HG02798 (cell line): ENCODE data around the gene CBARP.

Experiments
- ATAC-seq: cut with Tn5 transposase; IDR thresholded peaks from one replicate; pipeline ENCODE4 v1.9.1; 2021; ENCODE audit warnings: mild to moderate bottlenecking; ENCODE audit not compliant: unreplicated experiment, poor library complexity

The CBARP gene

GRCh38 chr19:1266129-1266915 is 28.5 kb upstream of the CBARP start:
- ATAC-seq, result peak; percentile 40

- ATAC-seq, result no peak
These were observed 27.9 kb upstream of the CBARP start for GRCh38 chr19:1265615-1266128.

DNA sequence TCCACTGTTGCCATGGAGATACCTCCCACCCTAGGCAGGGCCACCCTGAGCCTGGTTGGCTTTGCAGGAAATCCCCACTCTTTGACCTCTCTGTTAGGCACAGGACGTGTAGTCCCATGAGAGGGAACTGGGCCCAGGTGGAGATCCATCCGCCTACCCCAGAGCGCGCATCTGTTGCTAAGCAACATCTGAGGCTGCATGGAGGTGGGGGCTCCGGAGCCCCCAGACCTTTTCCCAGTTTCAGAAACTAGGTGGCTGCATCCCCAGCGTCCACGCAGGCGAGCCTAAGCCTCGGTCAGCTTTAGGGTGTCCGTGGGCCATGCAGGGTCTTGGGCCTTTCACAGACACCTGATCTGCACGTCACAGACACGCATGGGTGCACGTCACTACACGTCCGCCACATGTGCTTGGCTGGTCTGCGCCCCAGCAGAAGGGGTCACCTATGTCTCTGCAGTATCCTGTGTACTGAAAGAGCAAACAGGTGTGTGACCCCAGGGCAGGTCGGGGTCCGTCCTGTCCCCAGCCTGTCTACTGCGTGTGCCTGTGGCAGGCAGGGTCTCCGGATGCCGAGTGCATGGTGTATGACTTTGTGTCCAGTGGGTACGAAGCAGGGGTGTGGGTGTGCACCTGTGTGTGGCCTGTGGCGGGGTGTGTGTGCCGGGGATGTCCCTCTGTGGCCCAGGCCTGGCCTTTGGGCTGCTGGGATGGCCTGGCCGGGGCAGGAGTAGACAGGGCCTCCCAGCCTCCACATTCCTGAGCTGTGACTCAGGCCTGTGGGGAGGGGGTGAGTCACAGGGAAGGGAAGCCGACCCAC is 27.2 kb upstream of the CBARP start:
- ATAC-seq, result no peak

GRCh38 chr19:1263188-1263587 is 25.4 kb upstream of the CBARP start:
- no peak for ATAC-seq

DNA sequence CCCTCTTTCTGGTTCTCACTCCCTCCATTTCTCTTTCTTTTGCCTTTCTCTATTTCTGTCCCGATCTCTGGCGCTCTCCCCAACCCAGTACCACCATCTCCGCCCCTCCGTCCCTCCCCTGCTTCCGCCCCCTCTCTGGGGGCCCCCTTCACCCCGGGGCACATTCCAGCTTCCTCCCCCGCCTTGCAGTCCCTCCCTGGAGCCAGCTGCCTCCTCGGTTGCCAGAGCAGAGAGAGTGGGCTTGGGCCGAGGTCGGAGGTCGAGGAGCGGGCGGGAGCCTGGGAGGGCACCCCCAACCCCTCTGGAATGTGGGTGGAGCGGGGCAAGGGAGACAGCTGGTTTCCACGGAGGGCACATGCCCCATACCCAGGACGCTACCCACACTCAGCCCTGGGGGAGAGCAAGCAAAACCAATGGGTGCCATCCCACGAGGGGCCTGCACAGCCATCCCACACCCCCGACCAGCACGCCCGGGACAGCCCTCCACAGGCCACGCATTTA is 24.9 kb upstream of the CBARP start:
- no peak for ATAC-seq

DNA sequence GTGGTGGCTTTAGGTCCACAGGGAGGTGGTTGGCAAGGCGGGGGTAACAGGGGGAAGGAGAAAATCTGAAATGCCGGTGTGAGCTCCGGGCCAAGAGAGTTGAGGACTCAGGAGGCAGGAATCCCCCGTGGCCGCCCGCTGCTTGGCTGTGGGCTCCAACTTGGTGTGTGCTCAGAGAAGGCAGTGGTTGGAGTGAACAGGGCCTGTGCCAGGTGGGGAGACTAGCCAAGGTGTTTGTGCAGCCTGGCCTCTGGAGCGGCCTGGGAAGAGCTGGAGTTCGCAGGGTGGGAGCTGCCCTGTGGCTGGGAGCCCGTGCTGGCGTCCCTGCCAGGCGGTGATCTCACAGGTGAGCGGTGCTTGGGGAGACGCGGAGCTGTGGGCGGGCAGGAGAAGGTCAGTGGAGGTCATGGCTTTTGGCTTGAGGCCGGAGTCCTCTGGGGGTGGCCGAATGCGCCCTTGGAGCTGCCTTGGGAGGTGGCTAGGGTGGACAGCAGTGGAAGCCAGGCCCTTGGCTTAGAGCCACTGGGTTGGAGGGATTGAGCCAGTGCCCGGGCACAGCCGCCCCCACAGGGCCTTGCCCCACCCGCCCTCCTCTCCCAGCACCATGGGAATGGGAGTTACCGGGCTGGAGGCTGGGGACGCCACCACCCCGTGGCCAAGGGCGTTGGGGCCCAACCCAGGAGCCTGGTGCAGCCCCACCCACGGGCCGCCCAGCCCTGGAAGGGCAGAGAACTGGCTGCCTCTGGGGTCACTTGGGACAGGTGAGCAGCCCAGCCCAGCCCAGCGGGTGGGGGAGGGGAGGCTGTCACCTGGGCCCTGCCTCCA is 24.2 kb upstream of the CBARP start:
- ATAC-seq, result no peak

GRCh38 chr19:1261538-1261797 is 23.7 kb upstream of the CBARP start:
- no peak for ATAC-seq

DNA sequence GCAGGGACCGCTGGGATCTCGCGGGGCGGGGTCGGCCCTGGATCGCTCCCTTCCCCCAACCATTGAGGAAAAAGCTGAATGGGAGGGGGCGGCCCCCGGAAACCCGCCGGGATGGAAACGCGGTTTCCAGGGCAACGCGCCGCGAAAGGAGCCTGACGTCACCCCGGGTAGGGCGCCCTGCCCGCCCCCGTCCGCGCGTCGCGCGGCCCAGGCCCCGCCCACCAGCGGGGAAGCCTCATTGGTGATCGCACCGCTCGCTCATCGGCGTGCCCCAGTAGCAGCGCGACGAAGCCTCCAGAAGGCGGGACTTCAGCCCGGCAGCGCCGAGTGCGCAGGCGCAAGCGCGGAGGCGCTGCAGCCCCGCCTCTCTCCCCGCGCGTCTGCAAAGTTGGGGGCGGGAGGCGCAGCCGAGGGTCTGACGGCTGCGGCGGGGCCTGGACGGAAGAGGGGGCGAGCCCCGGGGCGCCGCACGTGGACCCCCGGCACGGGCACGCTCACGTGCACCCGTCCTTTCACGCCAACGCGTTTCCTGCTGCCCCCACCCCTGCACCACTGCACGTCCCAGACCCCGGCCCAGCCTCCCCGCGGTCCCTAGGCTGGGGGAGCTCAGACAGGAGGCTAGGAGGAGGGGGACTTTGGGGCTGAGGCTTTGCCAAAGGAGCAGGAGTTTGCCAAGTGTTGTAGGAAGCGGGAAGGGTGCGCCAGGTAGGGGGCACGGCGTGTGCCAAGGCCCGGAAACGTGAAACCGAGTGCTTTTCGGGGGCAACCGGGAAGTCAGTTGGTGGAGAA is 23.1 kb upstream of the CBARP start:
- peak; percentile 78 for ATAC-seq

DNA sequence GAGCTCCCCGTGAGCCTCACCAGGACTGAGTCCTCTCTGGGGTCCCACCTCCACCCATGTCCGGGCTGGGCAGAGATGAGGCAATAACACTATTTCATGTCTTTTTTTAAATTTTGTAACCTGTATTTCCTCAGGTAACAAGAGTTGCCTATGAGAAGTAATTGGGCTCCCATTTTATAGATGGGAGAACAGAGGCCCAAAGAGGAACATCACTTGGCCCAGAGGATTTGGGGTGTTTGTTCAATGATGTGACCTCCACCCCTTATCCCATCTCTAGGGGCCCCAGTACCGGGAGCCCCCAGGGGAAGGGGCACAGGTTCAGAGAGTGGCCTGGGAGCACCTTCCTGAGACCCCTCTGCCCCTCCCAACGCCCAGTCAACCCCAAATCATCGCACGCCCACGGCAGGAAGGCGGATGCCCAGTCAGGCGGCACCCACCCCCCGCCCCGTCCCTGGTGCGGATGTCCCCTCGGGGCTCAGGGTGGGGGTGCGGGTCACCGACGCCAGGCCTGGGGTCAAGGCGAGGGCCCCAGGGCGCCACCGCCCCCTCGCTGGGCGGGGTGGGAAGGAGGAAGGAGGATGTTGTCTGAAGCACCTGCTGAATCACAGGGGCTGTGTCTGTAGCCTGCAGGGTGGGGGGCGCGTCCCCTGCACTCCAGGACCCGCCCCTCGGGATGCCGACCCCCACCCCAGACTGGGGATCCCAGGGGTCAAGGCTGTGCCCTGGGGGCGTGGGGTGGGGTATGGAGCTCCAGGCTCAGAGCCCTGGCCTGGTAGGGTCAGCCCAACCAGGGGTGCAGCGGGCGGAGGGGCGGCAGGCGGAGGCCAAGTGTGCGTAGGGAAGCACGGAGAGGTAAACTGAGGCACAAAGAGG is 22.3 kb upstream of the CBARP start:
- ATAC-seq, result peak; percentile 2

- ATAC-seq, result peak; percentile 31
These were observed 21.5 kb upstream of the CBARP start for GRCh38 chr19:1259206-1259875.

DNA sequence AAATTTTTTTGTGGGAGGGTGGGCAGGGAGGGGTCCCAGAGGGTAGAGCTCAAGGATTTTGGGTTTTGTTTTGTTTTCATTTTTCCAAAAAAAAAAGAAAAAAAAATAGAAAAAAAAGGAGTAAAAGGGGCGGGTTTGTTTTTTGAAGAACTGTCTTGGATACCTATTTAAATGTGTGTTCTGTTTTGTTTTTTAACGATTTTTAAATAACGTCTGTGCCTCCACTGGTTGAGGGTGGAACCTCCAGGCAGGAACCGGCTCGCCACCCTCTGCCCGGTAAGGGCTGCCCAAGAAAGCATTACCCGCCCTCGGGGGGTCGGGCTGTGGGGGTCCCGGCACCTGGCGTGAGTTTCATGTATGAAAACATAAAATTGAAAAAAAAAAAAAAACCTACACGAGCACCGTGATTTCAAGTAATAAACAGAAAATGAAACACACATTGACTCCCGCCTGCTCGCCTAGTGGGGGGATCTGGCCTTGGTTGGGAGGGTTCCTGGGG is 21.0 kb upstream of the CBARP start:
- no peak for ATAC-seq

- ATAC-seq, result no peak
These were observed 20.3 kb upstream of the CBARP start for GRCh38 chr19:1258163-1258492.

DNA sequence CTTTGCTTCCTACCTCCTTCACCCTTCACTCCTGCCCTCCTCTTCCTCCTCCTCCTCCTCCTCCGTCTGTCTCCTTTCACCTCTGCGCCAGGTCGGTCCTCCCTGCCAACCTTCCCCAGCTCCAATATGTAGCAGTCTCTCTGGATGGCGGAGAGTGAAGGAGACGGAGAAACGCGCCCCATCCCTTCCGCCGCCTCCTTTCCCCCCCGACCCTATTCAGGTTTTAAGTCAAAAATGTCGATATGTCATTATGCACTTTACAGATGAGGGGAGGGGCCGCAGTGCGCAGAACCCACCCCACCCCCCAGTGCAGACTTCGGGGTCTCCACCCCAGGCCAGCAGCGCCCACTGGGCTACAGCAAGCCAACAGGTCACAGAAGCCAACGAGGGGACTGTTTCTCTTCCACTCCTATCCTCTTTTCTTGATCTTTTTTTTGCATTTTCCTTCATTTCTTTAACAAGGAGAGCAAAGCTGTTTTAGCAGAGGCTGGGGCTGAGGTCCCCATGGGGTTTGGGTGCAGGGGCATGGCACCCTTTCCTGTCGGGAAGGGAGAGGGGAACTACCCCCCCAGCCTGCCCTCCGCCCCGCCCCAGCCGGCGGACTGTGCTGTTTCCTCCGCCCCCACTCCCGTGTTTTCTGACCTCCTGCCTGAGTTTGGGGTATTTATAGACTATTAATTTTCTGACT is 19.8 kb upstream of the CBARP start:
- ATAC-seq, result no peak

- no peak for ATAC-seq
These were observed 19.1 kb upstream of the CBARP start for GRCh38 chr19:1256646-1257474.

DNA sequence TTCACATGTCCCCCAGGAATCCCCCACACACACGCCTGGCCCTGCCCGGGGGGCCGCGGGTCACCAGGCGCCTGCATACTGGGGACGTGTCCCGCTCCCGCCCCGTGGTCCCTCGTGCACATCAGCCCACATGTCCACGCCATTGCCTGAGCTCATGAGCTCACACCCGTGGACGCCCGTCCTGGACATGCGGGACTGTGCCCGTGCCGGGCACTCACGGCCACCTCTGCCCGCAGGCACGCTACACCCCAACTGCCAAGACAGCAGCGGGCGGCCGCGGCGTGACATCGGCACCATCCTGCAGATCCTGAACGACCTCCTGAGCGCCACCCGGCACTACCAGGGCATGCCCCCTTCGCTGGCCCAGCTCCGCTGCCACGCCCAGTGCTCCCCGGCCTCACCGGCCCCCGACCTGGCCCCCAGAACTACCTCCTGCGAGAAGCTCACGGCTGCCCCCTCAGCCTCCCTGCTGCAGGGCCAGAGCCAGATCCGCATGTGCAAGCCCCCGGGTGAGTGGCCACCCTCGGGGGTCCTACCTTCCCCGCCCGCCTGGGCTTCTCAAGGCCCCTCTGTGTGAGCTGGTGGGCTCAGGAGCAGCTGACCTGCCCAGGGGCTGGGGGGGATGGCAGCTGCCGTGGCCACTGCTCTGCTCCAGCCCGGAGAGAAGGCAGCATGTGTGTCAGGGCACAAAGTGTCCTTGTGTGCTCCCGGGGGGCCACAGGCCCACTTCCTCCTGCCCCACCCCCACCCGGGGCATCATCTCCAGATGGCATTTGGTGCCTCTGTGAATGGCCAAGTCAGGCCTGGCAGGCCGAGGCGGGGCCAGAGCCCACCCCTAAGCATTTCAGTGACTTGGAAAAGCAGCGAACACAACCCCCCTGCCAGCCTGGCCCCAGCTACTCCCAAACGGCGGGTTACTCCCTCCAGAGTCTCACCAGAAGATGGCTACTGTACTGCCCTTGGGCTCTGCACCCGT is 17.7 kb upstream of the CBARP start:
- ATAC-seq, result no peak
